ENCODE measurements around the gene CCDC7.
"Not testable (repeated sequence)": the region's sequence is repeated elsewhere in the genome, so short reads cannot be mapped to it uniquely, and the experiment has no call there.

Gene CCDC7

DNA sequence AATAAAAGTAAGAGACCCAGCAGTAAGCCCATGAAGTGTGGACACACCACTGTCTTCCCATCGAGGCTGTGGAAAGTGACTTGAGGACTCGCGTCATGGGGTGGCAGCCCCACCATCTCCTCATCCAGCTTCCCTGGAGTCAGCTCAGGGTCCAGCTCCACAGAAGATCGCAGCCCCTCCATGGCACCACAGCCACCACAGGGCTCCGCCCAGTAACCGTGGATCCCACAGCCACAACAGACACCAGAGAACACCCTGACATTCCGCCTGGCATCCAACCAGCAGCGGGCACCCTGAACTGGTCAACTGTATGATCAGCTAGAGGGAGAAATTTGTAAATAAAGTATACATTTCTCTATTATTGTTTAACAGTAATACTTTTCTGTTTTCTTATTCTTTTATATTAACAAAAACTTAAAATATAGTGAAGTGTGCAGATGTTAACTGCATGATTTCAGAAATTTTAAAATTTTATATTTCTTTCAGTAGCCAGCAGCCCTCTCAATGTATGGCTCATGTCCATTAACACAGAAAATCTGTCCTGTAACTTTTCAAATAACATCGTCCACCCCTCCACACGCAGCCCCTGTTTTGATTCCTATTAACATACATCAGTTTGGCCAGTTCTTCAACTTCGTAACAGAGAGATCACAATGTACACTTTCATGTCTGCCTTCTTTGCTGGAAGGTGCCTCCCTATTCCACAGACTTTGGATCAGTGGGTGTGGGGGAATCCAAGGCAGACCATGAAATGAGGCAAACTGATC, 442.4 kb downstream of the CCDC7 start:
- TF ChIP-seq CTCF (conservative IDR thresholded peaks at IDR 0.05; ENCODE audit: control insufficient read depth, insufficient read depth, low read depth, low read length), result no peak
- H3K4me3 ChIP-seq (ENCODE audit: control insufficient read depth, low read depth, low read length), result no peak overlapping the region

GRCh38 chr10:32889631-32890212, 443.8 kb downstream of the CCDC7 start:
- DNase-seq (ENCODE audit: low read depth), result no peak
- TF ChIP-seq CTCF (conservative IDR thresholded peaks at IDR 0.05; ENCODE audit: control insufficient read depth, insufficient read depth, low read depth, low read length), result no peak

More for the DNA sequence above, 442.4 kb downstream of the CCDC7 start:
- DNase-seq (ENCODE audit: low read depth), result no peak

GRCh38 chr10:32890444-32890843, 444.5 kb downstream of the CCDC7 start:
- no peak for TF ChIP-seq CTCF (conservative IDR thresholded peaks at IDR 0.05; ENCODE audit: control insufficient read depth, insufficient read depth, low read depth, low read length)
- no peak for DNase-seq (ENCODE audit: low read depth)
- H3K4me3 ChIP-seq (ENCODE audit: control insufficient read depth, low read depth, low read length), result no peak overlapping the region

More at GRCh38 chr10:32889631-32890212, 443.8 kb downstream of the CCDC7 start:
- no peak overlapping the region for H3K4me3 ChIP-seq (ENCODE audit: control insufficient read depth, low read depth, low read length)

- DNase-seq (ENCODE audit: low read depth), result no peak
- TF ChIP-seq CTCF (conservative IDR thresholded peaks at IDR 0.05; ENCODE audit: control insufficient read depth, insufficient read depth, low read depth, low read length), result no peak
- no peak overlapping the region for H3K4me3 ChIP-seq (ENCODE audit: control insufficient read depth, low read depth, low read length)
Measured at GRCh38 chr10:32891261-32891660, 445.3 kb downstream of the CCDC7 start.

DNA sequence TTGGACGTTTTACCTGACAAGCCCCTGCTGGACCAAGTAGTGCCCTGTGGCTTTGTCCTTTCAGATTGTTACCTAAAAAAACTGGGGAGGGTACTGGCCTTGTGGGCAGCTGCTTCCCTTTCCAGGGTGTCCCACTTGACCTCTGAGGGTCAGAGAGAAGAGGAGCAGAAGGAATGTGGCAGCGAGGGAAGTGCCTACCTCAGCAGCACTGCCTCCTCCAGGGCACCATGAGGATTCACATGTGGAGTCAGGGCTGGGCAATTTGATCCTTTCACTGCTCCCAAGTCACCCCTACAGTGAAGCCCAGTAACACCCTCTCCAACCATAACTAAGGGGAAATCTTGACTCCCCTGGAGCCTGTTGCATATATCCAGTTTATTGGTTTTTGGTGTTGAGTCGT, 447.5 kb downstream of the CCDC7 start:
- peak; percentile 25 for DNase-seq (ENCODE audit: low read depth)
- TF ChIP-seq CTCF (conservative IDR thresholded peaks at IDR 0.05; ENCODE audit: control insufficient read depth, insufficient read depth, low read depth, low read length), result no peak
- no peak overlapping the region for H3K4me3 ChIP-seq (ENCODE audit: control insufficient read depth, low read depth, low read length)

GRCh38 chr10:32893916-32894664, 448.1 kb downstream of the CCDC7 start:
- TF ChIP-seq CTCF (conservative IDR thresholded peaks at IDR 0.05; ENCODE audit: control insufficient read depth, insufficient read depth, low read depth, low read length), result no peak
- no peak overlapping the region for H3K4me3 ChIP-seq (ENCODE audit: control insufficient read depth, low read depth, low read length)
- no peak for DNase-seq (ENCODE audit: low read depth)

GRCh38 chr10:32895200-32895968, 449.4 kb downstream of the CCDC7 start:
- not testable (repeated sequence) for H3K4me3 ChIP-seq (ENCODE audit: control insufficient read depth, low read depth, low read length)
- peak; percentile 58 for DNase-seq (ENCODE audit: low read depth)

Measured in fibroblast of mammary gland (primary cell).